Heart right ventricle (tissue), 16 donors: Measurements from ENCODE around the gene MACROD2. TPM values are rescaled to one million over a fixed set of nuclear protein-coding genes. Genes with fewer than 3 reads are reported as not detected.

ENCODE experiments used
- ATAC-seq, 8 donors: fragments of 200-7000 bp; cut with Tn5 transposase; one replicate each; pipeline ENCODE4 v1.9.1; 2020; ENCODE audit warnings: mild to moderate bottlenecking in 8 of 8, moderate library complexity in 8 of 8, moderate number of reproducible peaks in 1 of 8
- DNase-seq, 2 donors: peaks; one replicate each; pipeline ENCODE4 v3.0.0-alpha.2; 2020
- H3K27ac ChIP-seq, 10 donors: fragments of 200-600 bp; sonication (generic) in 2 of 10; one replicate each; pipeline versions ENCODE4 v1.5.0 to v1.8.0; 2020 to 2022; ENCODE audit warnings: mild to moderate bottlenecking in 3 of 10
- H3K27me3 ChIP-seq, 7 donors: fragments of 200-600 bp; one replicate each; pipeline ENCODE4 v1.8.0; 2021 to 2022; ENCODE audit warnings: mild to moderate bottlenecking in 2 of 7
- H3K36me3 ChIP-seq, 9 donors: fragments of 200-600 bp; sonication (generic) in 1 of 9; one replicate each; pipeline versions ENCODE4 v1.5.0 to v1.8.0; 2020 to 2022; ENCODE audit warnings: mild to moderate bottlenecking in 2 of 9
- H3K4me1 ChIP-seq, 9 donors: fragments of 200-600 bp; sonication (generic) in 1 of 9; one replicate each; pipeline versions ENCODE4 v1.5.0 to v1.8.0; 2020 to 2022; ENCODE audit warnings: mild to moderate bottlenecking in 4 of 9
- H3K4me3 ChIP-seq, 10 donors: fragments of 200-600 bp; sonication (generic) in 2 of 10; one replicate each; pipeline versions ENCODE4 v1.5.0 to v1.8.0; 2020 to 2022; ENCODE audit warnings: mild to moderate bottlenecking in 7 of 10, moderate library complexity in 2 of 10
- H3K9me3 ChIP-seq, 11 donors: fragments of 200-600 bp in 10 of 11; sonication (generic) in 2 of 11; one replicate each; pipeline versions ENCODE4 v1.5.0 to v1.8.0; 2013 to 2022; ENCODE audit warnings: mild to moderate bottlenecking in 2 of 11, control low read depth in 1 of 11, moderate library complexity in 1 of 11
- CTCF ChIP-seq, 9 donors: fragments of 200-600 bp; sonication (generic) in 2 of 9; IDR thresholded peaks; one replicate each; pipeline versions ENCODE4 v1.5.0 to v1.8.0; 2021 to 2022; ENCODE audit warnings: antibody characterized with exemption in 9 of 9, mild to moderate bottlenecking in 5 of 9, moderate library complexity in 1 of 9
- WGBS, 2 donors: extraction: QIAGEN DNeasy Blood & Tissue Kit; methylation state at CpG; one replicate each; pipeline ENCODE4 v1.1.7; 2013; ENCODE audit warnings: inconsistent platforms in 1 of 2; 5-methylcytosine and 5-hydroxymethylcytosine counted together
- intact Hi-C, 10 donors: fragments of 100-400 bp; cut with DNase I; formaldehyde crosslinking; loops; one replicate each; pipeline versions ENCODE4 v1.11.1 to v1.14.2; 2022
- polyA plus RNA-seq, 2 donors: library from polyadenylated mRNA; stranded (reverse); fragments of 200-250 nt; gene quantifications; one replicate each; pipeline ENCODE4 v1.2.3, GENCODE V29; 2013
- total RNA-seq, 10 donors: library from RNA; stranded (reverse); fragmentation: NEBNext Ultra II Directional in 3 of 10; extraction: Animal tissue kit (Norgen Biotek cat#: 25700) in 3 of 10; gene quantifications; one replicate each; pipeline versions ENCODE4 v1.2.1 to v1.2.4, GENCODE V29; 2021 to 2023
- donor health status: Arrhythmogenic right ventricular cardiomyopathy.
- donor health status: ischemic (EF 13 %, LVEDD 7.1; RV severe dilation, severe dysfunction).
- donor health status: healthy with polysubstance abuse.
- donor health status: DM: no; HTN: yes; CAD: no.
- donor health status: DM: no; HTN: no; CAD: no.
- donor health status: ischemic (EF 25% LVEDD 6.9; RV normal size, moderate dysfunction).
- donor health status: ischemic (EF 25% LVEDD 5.7; RV mildly dilated, moderate dysfunction).
- donor health status: healthy.
- donor health status: DM: yes; HTN: yes; CAD: no.
- donor health status: Ischemic cardiomyopathy.
- donor health status: ischemic (EF 35%, LVEDD 5.7; RV mildly dilated, moderate dysfunction).
- donor health status: nonischemic (EF 11% LVEDD 7.7; RV severe dilation, severe dysfunction).
- donor health status: DM: yes; HTN: yes; CAD: no.
- donor health status: PGD.
- donor health status: ischemic (EF 29% LVEDD 5.4; RV normal size, mild dysfunction).
- donor health status: nonischemic (EF 23%, LVEDD 6.1; RV moderate dilation, normal function).

Gene MACROD2
- total and polyA plus RNA-seq, 12 donors: 0.28 to 6.4 (median 4.1) TPM

GRCh38 chr20:16050366-16050765, 2055.1 kb downstream of the MACROD2 start:
- ATAC-seq (no peak), DNase-seq (no peak)
- Histone ChIP-seq H3K9me3 (no peaks in the 10 kb centered on the region), H3K36me3 (no peaks in the 10 kb centered on the region), H3K4me1 (no peaks in the 10 kb centered on the region), H3K27ac (no peak overlapping the region), H3K4me3 (no peak overlapping the region), H3K27me3 (peaks cover 0 to 2% (median 0%) of the 10 kb centered on the region in 7 donors)
- intact Hi-C loops: no loop called here
- 58 to 80% methylated on average over 1 of the region's 1 CpG for WGBS, 2 donors
- TF ChIP-seq CTCF (IDR thresholded peaks at IDR 0.05): no peak

- Histone ChIP-seq H3K4me1 (no peaks in the 10 kb centered on the region), H3K27ac (no peak overlapping the region), H3K27me3 (no peaks in the 10 kb centered on the region), H3K9me3 (no peaks in the 10 kb centered on the region), H3K36me3 (no peaks in the 10 kb centered on the region), H3K4me3 (no peak overlapping the region)
- intact Hi-C loops: no loop called here
- no peak for TF ChIP-seq CTCF (IDR thresholded peaks at IDR 0.05)
- no peak for DNase-seq
- WGBS, 2 donors: 48 to 75% methylated on average over 1 of the region's 1 CpG
- no peak for ATAC-seq
Observed at GRCh38 chr20:16051968-16052367, 2056.7 kb downstream of the MACROD2 start.

GRCh38 chr20:16052456-16052855, 2057.1 kb downstream of the MACROD2 start:
- intact Hi-C loops: no loop called here
- H3K36me3 ChIP-seq: no peaks in the 10 kb centered on the region
- H3K9me3 ChIP-seq: no peaks in the 10 kb centered on the region
- ATAC-seq (no peak), DNase-seq (no peak)
- no peak for TF ChIP-seq CTCF (IDR thresholded peaks at IDR 0.05)
- no peak overlapping the region for H3K27ac ChIP-seq
- WGBS, 2 donors: 71 to 77% methylated on average over 4 of the region's 4 CpGs
- H3K27me3 ChIP-seq: no peaks in the 10 kb centered on the region
- H3K4me3 ChIP-seq: no peak overlapping the region
- no peaks in the 10 kb centered on the region for H3K4me1 ChIP-seq

- DNase-seq: no peak
- Histone ChIP-seq H3K4me3 (no peak overlapping the region), H3K36me3 (no peaks in the 10 kb centered on the region), H3K9me3 (no peaks in the 10 kb centered on the region), H3K27ac (no peak overlapping the region), H3K4me1 (no peaks in the 10 kb centered on the region), H3K27me3 (no peaks in the 10 kb centered on the region)
- intact Hi-C loops: no loop called here
- 86 to 93% methylated on average over 3 of the region's 3 CpGs for whole genome bisulfite sequencing, 2 donors
- no peak for TF ChIP-seq CTCF (IDR thresholded peaks at IDR 0.05)
- no peak for ATAC-seq
Observed at GRCh38 chr20:16054985-16055384, 2059.7 kb downstream of the MACROD2 start.

- intact Hi-C loops: no loop called here
- Histone ChIP-seq H3K9me3 (no peaks in the 10 kb centered on the region), H3K4me3 (no peak overlapping the region), H3K36me3 (no peaks in the 10 kb centered on the region), H3K4me1 (no peaks in the 10 kb centered on the region), H3K27ac (no peak overlapping the region), H3K27me3 (no peaks in the 10 kb centered on the region)
- 86 to 88% methylated on average over 3 of the region's 3 CpGs for WGBS, 2 donors
- TF ChIP-seq CTCF (IDR thresholded peaks at IDR 0.05): no peak
- DNase-seq (no peak), ATAC-seq (no peak)
Observed at GRCh38 chr20:16057651-16058050, 2062.3 kb downstream of the MACROD2 start.
